NB4 (cell line): ENCODE data around the gene DNAJB14.

Source experiments
- DNase-seq: peaks from one replicate; pipeline ENCODE4 v3.0.0; 2010; ENCODE audit warnings: low read depth
- H3K4me3 ChIP-seq: one replicate; pipeline ENCODE4 v1.5.1; 2011; ENCODE audit warnings: mild to moderate bottlenecking, low read depth, low read length, moderate library complexity
- CTCF ChIP-seq: IDR thresholded peaks from one replicate; pipeline ENCODE4 v1.5.1; 2012; ENCODE audit warnings: low read depth, low read length
- MYC ChIP-seq: IDR thresholded peaks from 2 replicates; pipeline ENCODE4 v1.6.1; 2011; ENCODE audit warnings: low read depth, low read length
- POLR2A ChIP-seq: IDR thresholded peaks from 2 replicates; pipeline ENCODE4 v1.6.1; 2011; ENCODE audit warnings: mild to moderate bottlenecking; ENCODE audit not compliant: insufficient read length; ENCODE audit errors: extremely low read depth
- TF ChIP-seq, protein P1 (sequence below): IDR thresholded peaks from 2 replicates; pipeline ENCODE4 v1.6.1; 2011; ENCODE audit warnings: low read depth, low read length

Gene DNAJB14

GRCh38 chr4:99949034-99949998 is 2.9 kb upstream of the DNAJB14 start:
- TF ChIP-seq POLR2A, result peak; percentile 15
- TF ChIP-seq, protein P1, sequence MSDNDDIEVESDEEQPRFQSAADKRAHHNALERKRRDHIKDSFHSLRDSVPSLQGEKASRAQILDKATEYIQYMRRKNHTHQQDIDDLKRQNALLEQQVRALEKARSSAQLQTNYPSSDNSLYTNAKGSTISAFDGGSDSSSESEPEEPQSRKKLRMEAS, result peak; percentile 79
- TF ChIP-seq MYC, result peak; percentile 78; the same call in 1 of the 2 replicates
- peak; percentile 71 for TF ChIP-seq CTCF
- DNase-seq, result peak; percentile 95
- peak overlapping the region; percentile 91 for H3K4me3 ChIP-seq

DNA sequence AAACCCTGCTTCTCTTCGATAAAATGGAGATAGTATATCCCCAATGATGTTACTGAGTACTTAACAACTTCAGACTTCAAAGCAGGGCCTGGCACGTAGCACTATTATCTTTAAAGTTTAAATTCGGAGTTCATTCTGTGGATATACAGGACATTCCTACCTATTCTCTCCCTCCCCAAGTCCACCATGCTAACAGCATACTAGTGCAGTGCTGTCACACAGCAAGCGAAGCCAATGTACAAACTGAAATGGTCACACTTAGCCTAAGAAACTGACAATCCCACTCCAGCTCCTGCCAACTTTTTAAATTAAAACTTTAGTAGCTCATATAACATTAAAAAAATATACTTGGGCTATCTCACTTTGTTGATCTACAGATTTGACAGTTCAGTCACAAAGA is 1.2 kb upstream of the DNAJB14 start:
- TF ChIP-seq MYC, result no peak
- TF ChIP-seq POLR2A, result no peak
- TF ChIP-seq, protein P1, result no peak
- TF ChIP-seq CTCF, result no peak
- peak overlapping the region; percentile 91 for H3K4me3 ChIP-seq
- peak; percentile 13 for DNase-seq

DNA sequence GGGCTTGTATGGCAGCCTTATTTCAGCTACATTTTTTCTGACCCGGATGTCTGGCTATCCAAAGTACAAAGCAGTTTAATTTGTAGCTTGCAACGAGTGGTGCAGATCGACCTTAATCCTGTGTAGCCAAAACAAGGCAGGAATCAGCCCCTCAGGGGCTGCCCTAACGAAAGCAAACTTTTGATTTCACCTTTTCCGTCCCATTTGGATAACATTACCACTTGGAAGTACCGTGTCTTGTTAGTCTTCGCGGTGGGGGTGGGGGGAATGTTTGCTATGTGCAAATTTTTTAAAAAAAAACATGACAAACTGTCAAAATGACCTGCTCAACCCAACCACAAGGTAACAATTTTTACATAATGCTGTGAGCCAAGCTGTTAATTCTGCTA is 766 bp upstream of the DNAJB14 start:
- DNase-seq, result no peak

DNA sequence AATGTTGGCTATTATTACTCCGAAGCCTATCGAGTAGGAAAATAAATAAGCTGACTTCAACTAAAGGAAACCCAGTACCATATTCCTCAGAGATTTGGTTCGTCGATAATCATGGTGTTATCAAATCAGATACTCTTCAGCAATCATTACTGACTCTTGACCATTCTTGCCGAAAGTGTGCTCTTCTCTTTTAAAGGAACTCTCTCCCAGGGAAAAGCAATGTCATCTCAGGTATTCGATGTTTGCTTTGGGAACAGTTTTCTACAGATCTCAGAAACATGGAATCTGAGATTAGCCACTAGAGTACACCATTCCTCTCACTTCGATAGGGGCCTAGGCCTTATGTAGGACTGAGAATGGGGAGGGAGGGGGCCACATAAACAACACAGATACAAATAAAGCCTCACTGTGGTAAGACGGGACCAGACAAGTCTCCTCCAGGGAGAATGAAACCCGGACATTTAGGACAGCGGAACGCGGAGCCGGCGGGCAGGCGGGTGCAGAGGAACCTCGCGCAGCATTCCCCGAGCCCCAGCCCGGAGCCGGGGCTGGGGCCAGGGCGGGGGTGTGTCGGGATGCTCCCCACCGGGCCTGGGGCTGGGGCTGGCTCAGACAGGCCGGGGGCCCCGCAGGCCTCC is 581 bp downstream of the DNAJB14 start:
- TF ChIP-seq CTCF (no peak), MYC (no peak), POLR2A (no peak)
- TF ChIP-seq, protein P1, result no peak
- peak; percentile 57 for DNase-seq
- peak overlapping the region; percentile 79 for H3K4me3 ChIP-seq

More for the DNA sequence above, 766 bp upstream of the DNAJB14 start:
- H3K4me3 ChIP-seq, result peak overlapping the region; percentile 91
- TF ChIP-seq MYC (no peak), POLR2A (no peak), CTCF (no peak)
- TF ChIP-seq, protein P1, result no peak

DNA sequence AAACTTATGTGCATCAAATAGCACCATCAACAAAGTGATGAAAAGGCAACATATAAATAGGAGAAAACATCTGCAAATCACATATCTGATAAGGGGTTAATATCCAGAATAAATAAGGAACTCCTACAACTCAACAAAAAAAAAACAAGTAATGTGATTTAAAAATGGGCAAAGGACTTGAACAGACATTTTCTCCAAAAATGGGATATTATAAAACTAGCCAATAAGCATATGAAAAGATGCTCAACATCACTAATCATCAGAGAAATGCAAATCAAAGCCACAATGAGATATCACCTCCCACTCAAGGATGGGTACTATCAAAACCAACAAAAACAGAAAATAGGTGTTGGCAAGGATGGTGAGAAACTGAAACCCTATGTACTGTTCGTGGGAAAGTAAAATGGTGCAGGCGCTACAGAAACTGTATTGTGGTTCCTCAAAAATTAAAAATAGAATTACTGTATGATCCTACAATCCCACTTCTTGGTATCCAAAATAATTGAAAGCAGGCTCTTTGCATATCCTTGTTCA is 2.4 kb downstream of the DNAJB14 start:
- no peak for DNase-seq
- TF ChIP-seq, protein P1, result no peak
- TF ChIP-seq POLR2A, result no peak
- no peak for TF ChIP-seq CTCF
- TF ChIP-seq MYC, result no peak
- no peak overlapping the region for H3K4me3 ChIP-seq
